ENCODE results near the gene TSPEAR.

Gene TSPEAR

GRCh38 chr21:44722731-44723130 is 11.4 kb upstream of the TSPEAR start:
- peaks cover 23 to 28% of the 10 kb centered on the region in 2 donors for H3K27me3 ChIP-seq (ENCODE audit: control insufficient read depth in 1 of 2, insufficient read depth in 2 of 2, low read length in 2 of 2)
- no peaks in the 10 kb centered on the region for H3K9me3 ChIP-seq (ENCODE audit: control insufficient read depth in 1 of 2, low read length in 2 of 2)
- H3K27ac ChIP-seq (ENCODE audit: low read depth, low read length): no peak overlapping the region
- no peak overlapping the region for H3K9ac ChIP-seq (ENCODE audit: low read depth in 1 of 2, low read length in 2 of 2)
- H3K4me3 ChIP-seq (ENCODE audit: low read depth in 1 of 2, low read length in 2 of 2): no peak overlapping the region
- H3K36me3 ChIP-seq (ENCODE audit: control insufficient read depth in 1 of 2, insufficient read depth in 2 of 2, low read length in 2 of 2): no peaks in the 10 kb centered on the region
- no peaks in the 10 kb centered on the region for H3K4me1 ChIP-seq (ENCODE audit: control insufficient read depth in 1 of 2, insufficient read depth in 2 of 2, low read length in 2 of 2)

GRCh38 chr21:44720170-44720569 is 8.8 kb upstream of the TSPEAR start:
- Histone ChIP-seq H3K27ac (ENCODE audit: low read depth, low read length) (no peak overlapping the region), H3K27me3 (ENCODE audit: control insufficient read depth in 1 of 2, insufficient read depth in 2 of 2, low read length in 2 of 2) (peaks cover 16 to 23% of the 10 kb centered on the region in 2 donors)

GRCh38 chr21:44718571-44718970 is 7.2 kb upstream of the TSPEAR start:
- no peaks in the 10 kb centered on the region for H3K36me3 ChIP-seq (ENCODE audit: control insufficient read depth in 1 of 2, insufficient read depth in 2 of 2, low read length in 2 of 2)
- no peak overlapping the region for H3K4me3 ChIP-seq (ENCODE audit: low read depth in 1 of 2, low read length in 2 of 2)
- H3K27ac ChIP-seq (ENCODE audit: low read depth, low read length): no peak overlapping the region
- H3K9ac ChIP-seq (ENCODE audit: low read depth in 1 of 2, low read length in 2 of 2): no peak overlapping the region
- H3K27me3 ChIP-seq (ENCODE audit: control insufficient read depth in 1 of 2, insufficient read depth in 2 of 2, low read length in 2 of 2): peaks cover 18 to 20% of the 10 kb centered on the region in 2 donors
- H3K4me1 ChIP-seq (ENCODE audit: control insufficient read depth in 1 of 2, insufficient read depth in 2 of 2, low read length in 2 of 2): peaks cover 0 to 4% of the 10 kb centered on the region in 2 donors
- H3K9me3 ChIP-seq (ENCODE audit: control insufficient read depth in 1 of 2, low read length in 2 of 2): no peaks in the 10 kb centered on the region

More at GRCh38 chr21:44720170-44720569, 8.8 kb upstream of the TSPEAR start:
- H3K4me1 ChIP-seq (ENCODE audit: control insufficient read depth in 1 of 2, insufficient read depth in 2 of 2, low read length in 2 of 2): peaks cover 0 to under 1% of the 10 kb centered on the region in 2 donors
- H3K9ac ChIP-seq (ENCODE audit: low read depth in 1 of 2, low read length in 2 of 2): no peak overlapping the region
- no peak overlapping the region for H3K4me3 ChIP-seq (ENCODE audit: low read depth in 1 of 2, low read length in 2 of 2)
- no peaks in the 10 kb centered on the region for H3K9me3 ChIP-seq (ENCODE audit: control insufficient read depth in 1 of 2, low read length in 2 of 2)
- H3K36me3 ChIP-seq (ENCODE audit: control insufficient read depth in 1 of 2, insufficient read depth in 2 of 2, low read length in 2 of 2): no peaks in the 10 kb centered on the region

GRCh38 chr21:44718093-44718492 is 6.7 kb upstream of the TSPEAR start:
- H3K36me3 ChIP-seq (ENCODE audit: control insufficient read depth in 1 of 2, insufficient read depth in 2 of 2, low read length in 2 of 2): no peaks in the 10 kb centered on the region
- H3K27ac ChIP-seq (ENCODE audit: low read depth, low read length): no peak overlapping the region
- no peak overlapping the region for H3K9ac ChIP-seq (ENCODE audit: low read depth in 1 of 2, low read length in 2 of 2)
- H3K4me3 ChIP-seq (ENCODE audit: low read depth in 1 of 2, low read length in 2 of 2): no peak overlapping the region
- no peaks in the 10 kb centered on the region for H3K9me3 ChIP-seq (ENCODE audit: control insufficient read depth in 1 of 2, low read length in 2 of 2)
- H3K4me1 ChIP-seq (ENCODE audit: control insufficient read depth in 1 of 2, insufficient read depth in 2 of 2, low read length in 2 of 2): peaks cover 0 to 6% of the 10 kb centered on the region in 2 donors
- H3K27me3 ChIP-seq (ENCODE audit: control insufficient read depth in 1 of 2, insufficient read depth in 2 of 2, low read length in 2 of 2): peaks cover 18 to 20% of the 10 kb centered on the region in 2 donors

- no peaks in the 10 kb centered on the region for H3K9me3 ChIP-seq (ENCODE audit: control insufficient read depth in 1 of 2, low read length in 2 of 2)
- peaks cover 23 to 24% of the 10 kb centered on the region in 2 donors for H3K27me3 ChIP-seq (ENCODE audit: control insufficient read depth in 1 of 2, insufficient read depth in 2 of 2, low read length in 2 of 2)
- peaks cover 0 to 8% of the 10 kb centered on the region in 2 donors for H3K4me1 ChIP-seq (ENCODE audit: control insufficient read depth in 1 of 2, insufficient read depth in 2 of 2, low read length in 2 of 2)
These were observed 5.6 kb upstream of the TSPEAR start for GRCh38 chr21:44716984-44717383.

GRCh38 chr21:44714905-44715304 is 3.5 kb upstream of the TSPEAR start:
- no peaks in the 10 kb centered on the region for H3K9me3 ChIP-seq (ENCODE audit: control insufficient read depth in 1 of 2, low read length in 2 of 2)
- no peak overlapping the region for H3K27ac ChIP-seq (ENCODE audit: low read depth, low read length)
- H3K9ac ChIP-seq (ENCODE audit: low read depth in 1 of 2, low read length in 2 of 2): no peak overlapping the region
- H3K4me1 ChIP-seq (ENCODE audit: control insufficient read depth in 1 of 2, insufficient read depth in 2 of 2, low read length in 2 of 2): peaks cover 0 to 8% of the 10 kb centered on the region in 2 donors
- peaks cover 40 to 42% of the 10 kb centered on the region in 2 donors for H3K27me3 ChIP-seq (ENCODE audit: control insufficient read depth in 1 of 2, insufficient read depth in 2 of 2, low read length in 2 of 2)
- no peaks in the 10 kb centered on the region for H3K36me3 ChIP-seq (ENCODE audit: control insufficient read depth in 1 of 2, insufficient read depth in 2 of 2, low read length in 2 of 2)
- H3K4me3 ChIP-seq (ENCODE audit: low read depth in 1 of 2, low read length in 2 of 2): no peak overlapping the region

More at GRCh38 chr21:44716984-44717383, 5.6 kb upstream of the TSPEAR start:
- H3K36me3 ChIP-seq (ENCODE audit: control insufficient read depth in 1 of 2, insufficient read depth in 2 of 2, low read length in 2 of 2): no peaks in the 10 kb centered on the region
- H3K27ac ChIP-seq (ENCODE audit: low read depth, low read length): no peak overlapping the region
- no peak overlapping the region for H3K4me3 ChIP-seq (ENCODE audit: low read depth in 1 of 2, low read length in 2 of 2)
- no peak overlapping the region for H3K9ac ChIP-seq (ENCODE audit: low read depth in 1 of 2, low read length in 2 of 2)

GRCh38 chr21:44713846-44714245 is 2.5 kb upstream of the TSPEAR start:
- Histone ChIP-seq H3K4me1 (ENCODE audit: control insufficient read depth in 1 of 2, insufficient read depth in 2 of 2, low read length in 2 of 2) (peaks cover 0 to 8% of the 10 kb centered on the region in 2 donors), H3K27ac (ENCODE audit: low read depth, low read length) (no peak overlapping the region), H3K36me3 (ENCODE audit: control insufficient read depth in 1 of 2, insufficient read depth in 2 of 2, low read length in 2 of 2) (no peaks in the 10 kb centered on the region), H3K4me3 (ENCODE audit: low read depth in 1 of 2, low read length in 2 of 2) (no peak overlapping the region), H3K9me3 (ENCODE audit: control insufficient read depth in 1 of 2, low read length in 2 of 2) (no peaks in the 10 kb centered on the region), H3K27me3 (ENCODE audit: control insufficient read depth in 1 of 2, insufficient read depth in 2 of 2, low read length in 2 of 2) (peaks cover 50 to 53% of the 10 kb centered on the region in 2 donors), H3K9ac (ENCODE audit: low read depth in 1 of 2, low read length in 2 of 2) (no peak overlapping the region)

- no peaks in the 10 kb centered on the region for H3K36me3 ChIP-seq (ENCODE audit: control insufficient read depth in 1 of 2, insufficient read depth in 2 of 2, low read length in 2 of 2)
- H3K9me3 ChIP-seq (ENCODE audit: control insufficient read depth in 1 of 2, low read length in 2 of 2): no peaks in the 10 kb centered on the region
- peaks cover 55 to 57% of the 10 kb centered on the region in 2 donors for H3K27me3 ChIP-seq (ENCODE audit: control insufficient read depth in 1 of 2, insufficient read depth in 2 of 2, low read length in 2 of 2)
- H3K9ac ChIP-seq (ENCODE audit: low read depth in 1 of 2, low read length in 2 of 2): no peak overlapping the region
- no peak overlapping the region for H3K4me3 ChIP-seq (ENCODE audit: low read depth in 1 of 2, low read length in 2 of 2)
- H3K27ac ChIP-seq (ENCODE audit: low read depth, low read length): no peak overlapping the region
- peaks cover 0 to 8% of the 10 kb centered on the region in 2 donors for H3K4me1 ChIP-seq (ENCODE audit: control insufficient read depth in 1 of 2, insufficient read depth in 2 of 2, low read length in 2 of 2)
These were observed 1.8 kb upstream of the TSPEAR start for GRCh38 chr21:44713130-44713529.

GRCh38 chr21:44712203-44713028 is 1.0 kb upstream of the TSPEAR start:
- Histone ChIP-seq H3K4me3 (ENCODE audit: low read depth in 1 of 2, low read length in 2 of 2) (no peak overlapping the region), H3K27me3 (ENCODE audit: control insufficient read depth in 1 of 2, insufficient read depth in 2 of 2, low read length in 2 of 2) (peaks cover 60 to 61% of the 10 kb centered on the region in 2 donors), H3K27ac (ENCODE audit: low read depth, low read length) (no peak overlapping the region), H3K36me3 (ENCODE audit: control insufficient read depth in 1 of 2, insufficient read depth in 2 of 2, low read length in 2 of 2) (no peaks in the 10 kb centered on the region), H3K9me3 (ENCODE audit: control insufficient read depth in 1 of 2, low read length in 2 of 2) (no peaks in the 10 kb centered on the region), H3K9ac (ENCODE audit: low read depth in 1 of 2, low read length in 2 of 2) (no peak overlapping the region), H3K4me1 (ENCODE audit: control insufficient read depth in 1 of 2, insufficient read depth in 2 of 2, low read length in 2 of 2) (peaks cover 0 to 8% of the 10 kb centered on the region in 2 donors)

GRCh38 chr21:44710756-44711326 is 531 bp downstream of the TSPEAR start:
- Histone ChIP-seq H3K9ac (ENCODE audit: low read depth in 1 of 2, low read length in 2 of 2) (no peak overlapping the region), H3K4me1 (ENCODE audit: control insufficient read depth in 1 of 2, insufficient read depth in 2 of 2, low read length in 2 of 2) (peaks cover 0 to 8% of the 10 kb centered on the region in 2 donors), H3K36me3 (ENCODE audit: control insufficient read depth in 1 of 2, insufficient read depth in 2 of 2, low read length in 2 of 2) (no peaks in the 10 kb centered on the region), H3K27ac (ENCODE audit: low read depth, low read length) (no peak overlapping the region), H3K27me3 (ENCODE audit: control insufficient read depth in 1 of 2, insufficient read depth in 2 of 2, low read length in 2 of 2) (peaks cover 67 to 74% of the 10 kb centered on the region in 2 donors), H3K4me3 (ENCODE audit: low read depth in 1 of 2, low read length in 2 of 2) (no peak overlapping the region), H3K9me3 (ENCODE audit: control insufficient read depth in 1 of 2, low read length in 2 of 2) (peaks cover 0 to 4% of the 10 kb centered on the region in 2 donors)
